ENCODE measurements around the gene HMMR.
"Not testable (repeated sequence)": the region's sequence is repeated elsewhere in the genome, so short reads cannot be mapped to it uniquely, and the experiment has no call there.

HMMR gene

GRCh38 chr5:163439092-163439425 is 21.4 kb upstream of the HMMR start:
- no peak for DNase-seq
- Histone ChIP-seq H3K27ac (ENCODE audit: insufficient read depth, low read length, poor library complexity, severe bottlenecking) (peak overlapping the region; percentile 26), H3K4me1 (ENCODE audit: control insufficient read depth, insufficient read depth, low read length, poor library complexity, severe bottlenecking) (peaks cover 15% of the 10 kb centered on the region), H3K4me3 (ENCODE audit: insufficient read depth, low read depth, low read length, poor library complexity, severe bottlenecking) (no peak overlapping the region), H3K36me3 (ENCODE audit: control insufficient read depth, insufficient read depth, low read length) (peaks cover 28% of the 10 kb centered on the region), H3K27me3 (replicated peaks; ENCODE audit: control insufficient read depth, insufficient read depth, low read length, poor library complexity, severe bottlenecking) (no peaks in the 10 kb centered on the region), H3K9me3 (ENCODE audit: control insufficient read depth, low read length) (no peaks in the 10 kb centered on the region)

DNA sequence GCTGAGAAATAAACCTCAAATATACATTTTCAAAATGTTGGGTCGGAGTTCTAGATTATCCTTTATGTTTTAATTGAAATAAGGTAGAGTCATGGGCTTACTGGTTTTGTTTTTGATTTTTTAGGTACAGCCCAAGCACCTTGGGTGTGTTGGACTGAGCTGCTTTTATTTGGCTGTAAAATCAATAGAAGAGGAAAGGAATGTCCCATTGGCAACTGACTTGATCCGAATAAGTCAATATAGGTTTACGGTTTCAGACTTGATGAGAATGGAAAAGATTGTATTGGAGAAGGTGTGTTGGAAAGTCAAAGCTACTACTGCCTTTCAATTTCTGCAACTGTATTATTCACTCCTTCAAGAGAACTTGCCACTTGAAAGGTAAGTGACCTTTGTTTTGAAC is 19.5 kb upstream of the HMMR start:
- Histone ChIP-seq H3K9me3 (ENCODE audit: control insufficient read depth, low read length) (no peaks in the 10 kb centered on the region), H3K4me3 (ENCODE audit: insufficient read depth, low read depth, low read length, poor library complexity, severe bottlenecking) (no peak overlapping the region), H3K27ac (ENCODE audit: insufficient read depth, low read length, poor library complexity, severe bottlenecking) (no peak overlapping the region), H3K4me1 (ENCODE audit: control insufficient read depth, insufficient read depth, low read length, poor library complexity, severe bottlenecking) (peaks cover 15% of the 10 kb centered on the region), H3K27me3 (replicated peaks; ENCODE audit: control insufficient read depth, insufficient read depth, low read length, poor library complexity, severe bottlenecking) (no peaks in the 10 kb centered on the region), H3K36me3 (ENCODE audit: control insufficient read depth, insufficient read depth, low read length) (peaks cover 33% of the 10 kb centered on the region)
- no peak for DNase-seq

- Histone ChIP-seq H3K27ac (ENCODE audit: insufficient read depth, low read length, poor library complexity, severe bottlenecking) (no peak overlapping the region), H3K9me3 (ENCODE audit: control insufficient read depth, low read length) (no peaks in the 10 kb centered on the region), H3K4me3 (ENCODE audit: insufficient read depth, low read depth, low read length, poor library complexity, severe bottlenecking) (no peak overlapping the region), H3K27me3 (replicated peaks; ENCODE audit: control insufficient read depth, insufficient read depth, low read length, poor library complexity, severe bottlenecking) (no peaks in the 10 kb centered on the region), H3K36me3 (ENCODE audit: control insufficient read depth, insufficient read depth, low read length) (peaks cover 46% of the 10 kb centered on the region), H3K4me1 (ENCODE audit: control insufficient read depth, insufficient read depth, low read length, poor library complexity, severe bottlenecking) (no peaks in the 10 kb centered on the region)
- DNase-seq, result no peak
These were observed 15.9 kb upstream of the HMMR start for GRCh38 chr5:163444526-163444925.

DNA sequence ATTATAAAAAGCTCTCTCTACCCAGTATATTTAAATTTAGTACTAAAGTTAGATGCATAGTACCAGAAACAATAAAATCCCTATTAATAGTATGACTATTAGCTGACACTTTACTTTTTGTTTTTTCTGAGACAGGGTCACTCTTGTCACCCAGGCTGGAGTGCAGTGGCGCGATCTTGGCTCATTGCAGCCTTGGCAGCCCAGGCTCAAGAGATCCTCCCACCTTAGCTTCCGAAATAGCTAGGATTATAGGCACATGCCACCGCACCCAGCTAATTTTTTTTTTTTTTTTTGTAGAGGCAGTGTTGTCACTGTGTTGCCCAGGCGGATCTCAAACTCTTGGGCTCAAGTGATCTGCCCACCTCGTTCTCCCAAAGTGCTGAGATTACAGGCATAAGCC is 15.1 kb upstream of the HMMR start:
- Histone ChIP-seq H3K27me3 (replicated peaks; ENCODE audit: control insufficient read depth, insufficient read depth, low read length, poor library complexity, severe bottlenecking) (no peaks in the 10 kb centered on the region), H3K27ac (ENCODE audit: insufficient read depth, low read length, poor library complexity, severe bottlenecking) (no peak overlapping the region), H3K36me3 (ENCODE audit: control insufficient read depth, insufficient read depth, low read length) (peaks cover 46% of the 10 kb centered on the region), H3K4me1 (ENCODE audit: control insufficient read depth, insufficient read depth, low read length, poor library complexity, severe bottlenecking) (no peaks in the 10 kb centered on the region), H3K4me3 (ENCODE audit: insufficient read depth, low read depth, low read length, poor library complexity, severe bottlenecking) (no peak overlapping the region), H3K9me3 (ENCODE audit: control insufficient read depth, low read length) (no peaks in the 10 kb centered on the region)
- DNase-seq, result no peak

- DNase-seq, result no peak
- H3K9me3 ChIP-seq (ENCODE audit: control insufficient read depth, low read length), result no peaks in the 10 kb centered on the region
- no peaks in the 10 kb centered on the region for H3K27me3 ChIP-seq (replicated peaks; ENCODE audit: control insufficient read depth, insufficient read depth, low read length, poor library complexity, severe bottlenecking)
- H3K4me1 ChIP-seq (ENCODE audit: control insufficient read depth, insufficient read depth, low read length, poor library complexity, severe bottlenecking), result no peaks in the 10 kb centered on the region
- H3K36me3 ChIP-seq (ENCODE audit: control insufficient read depth, insufficient read depth, low read length), result peaks cover 34% of the 10 kb centered on the region
- no peak overlapping the region for H3K27ac ChIP-seq (ENCODE audit: insufficient read depth, low read length, poor library complexity, severe bottlenecking)
- H3K4me3 ChIP-seq (ENCODE audit: insufficient read depth, low read depth, low read length, poor library complexity, severe bottlenecking), result no peak overlapping the region
These were observed 13.2 kb upstream of the HMMR start for GRCh38 chr5:163447191-163447590.

- DNase-seq, result no peak
- Histone ChIP-seq H3K4me1 (ENCODE audit: control insufficient read depth, insufficient read depth, low read length, poor library complexity, severe bottlenecking) (no peaks in the 10 kb centered on the region), H3K27me3 (replicated peaks; ENCODE audit: control insufficient read depth, insufficient read depth, low read length, poor library complexity, severe bottlenecking) (no peaks in the 10 kb centered on the region), H3K36me3 (ENCODE audit: control insufficient read depth, insufficient read depth, low read length) (peaks cover 30% of the 10 kb centered on the region), H3K9me3 (ENCODE audit: control insufficient read depth, low read length) (no peaks in the 10 kb centered on the region), H3K27ac (ENCODE audit: insufficient read depth, low read length, poor library complexity, severe bottlenecking) (no peak overlapping the region), H3K4me3 (ENCODE audit: insufficient read depth, low read depth, low read length, poor library complexity, severe bottlenecking) (no peak overlapping the region)
These were observed 12.6 kb upstream of the HMMR start for GRCh38 chr5:163447875-163448274.

DNA sequence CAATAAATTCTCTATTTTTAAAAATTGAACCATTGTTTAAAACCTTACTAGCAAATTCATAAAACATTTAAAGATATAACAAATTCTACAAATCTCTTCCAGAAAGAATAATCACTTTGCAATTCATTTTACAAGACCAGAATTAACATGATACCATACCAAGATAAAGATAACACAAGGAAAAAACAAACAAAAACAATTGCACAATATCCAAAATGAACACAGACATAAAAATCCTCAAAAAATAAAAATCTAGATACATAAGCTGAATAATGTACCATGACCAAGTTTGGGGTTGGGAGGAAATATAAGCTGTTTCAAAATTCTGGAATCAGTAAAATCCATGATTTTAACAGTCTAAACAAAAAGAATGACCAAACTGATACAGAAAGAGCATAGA is 11.9 kb upstream of the HMMR start:
- Histone ChIP-seq H3K4me3 (ENCODE audit: insufficient read depth, low read depth, low read length, poor library complexity, severe bottlenecking) (no peak overlapping the region), H3K36me3 (ENCODE audit: control insufficient read depth, insufficient read depth, low read length) (peaks cover 26% of the 10 kb centered on the region), H3K9me3 (ENCODE audit: control insufficient read depth, low read length) (no peaks in the 10 kb centered on the region), H3K4me1 (ENCODE audit: control insufficient read depth, insufficient read depth, low read length, poor library complexity, severe bottlenecking) (no peaks in the 10 kb centered on the region), H3K27ac (ENCODE audit: insufficient read depth, low read length, poor library complexity, severe bottlenecking) (no peak overlapping the region), H3K27me3 (replicated peaks; ENCODE audit: control insufficient read depth, insufficient read depth, low read length, poor library complexity, severe bottlenecking) (no peaks in the 10 kb centered on the region)
- no peak for DNase-seq

GRCh38 chr5:163451489-163451888 is 8.9 kb upstream of the HMMR start:
- H3K4me1 ChIP-seq (ENCODE audit: control insufficient read depth, insufficient read depth, low read length, poor library complexity, severe bottlenecking), result no peaks in the 10 kb centered on the region
- H3K27ac ChIP-seq (ENCODE audit: insufficient read depth, low read length, poor library complexity, severe bottlenecking), result no peak overlapping the region
- H3K4me3 ChIP-seq (ENCODE audit: insufficient read depth, low read depth, low read length, poor library complexity, severe bottlenecking), result no peak overlapping the region
- peaks cover 23% of the 10 kb centered on the region for H3K36me3 ChIP-seq (ENCODE audit: control insufficient read depth, insufficient read depth, low read length)
- H3K27me3 ChIP-seq (replicated peaks; ENCODE audit: control insufficient read depth, insufficient read depth, low read length, poor library complexity, severe bottlenecking), result no peaks in the 10 kb centered on the region
- no peak for DNase-seq
- H3K9me3 ChIP-seq (ENCODE audit: control insufficient read depth, low read length), result no peaks in the 10 kb centered on the region

GRCh38 chr5:163453705-163454104 is 6.7 kb upstream of the HMMR start:
- H3K9me3 ChIP-seq (ENCODE audit: control insufficient read depth, low read length), result no peaks in the 10 kb centered on the region
- peaks cover 14% of the 10 kb centered on the region for H3K36me3 ChIP-seq (ENCODE audit: control insufficient read depth, insufficient read depth, low read length)
- no peak overlapping the region for H3K4me3 ChIP-seq (ENCODE audit: insufficient read depth, low read depth, low read length, poor library complexity, severe bottlenecking)
- H3K27ac ChIP-seq (ENCODE audit: insufficient read depth, low read length, poor library complexity, severe bottlenecking), result no peak overlapping the region
- H3K27me3 ChIP-seq (replicated peaks; ENCODE audit: control insufficient read depth, insufficient read depth, low read length, poor library complexity, severe bottlenecking), result no peaks in the 10 kb centered on the region
- DNase-seq, result no peak
- H3K4me1 ChIP-seq (ENCODE audit: control insufficient read depth, insufficient read depth, low read length, poor library complexity, severe bottlenecking), result peaks cover 3% of the 10 kb centered on the region

- peaks cover 14% of the 10 kb centered on the region for H3K36me3 ChIP-seq (ENCODE audit: control insufficient read depth, insufficient read depth, low read length)
- H3K9me3 ChIP-seq (ENCODE audit: control insufficient read depth, low read length); H3K4me3 ChIP-seq (ENCODE audit: insufficient read depth, low read depth, low read length, poor library complexity, severe bottlenecking); H3K27ac ChIP-seq (ENCODE audit: insufficient read depth, low read length, poor library complexity, severe bottlenecking); H3K4me1 ChIP-seq (ENCODE audit: control insufficient read depth, insufficient read depth, low read length, poor library complexity, severe bottlenecking); DNase-seq; H3K27me3 ChIP-seq (replicated peaks; ENCODE audit: control insufficient read depth, insufficient read depth, low read length, poor library complexity, severe bottlenecking): not testable (repeated sequence)
These were observed 5.0 kb upstream of the HMMR start for GRCh38 chr5:163455406-163455805.

DNA sequence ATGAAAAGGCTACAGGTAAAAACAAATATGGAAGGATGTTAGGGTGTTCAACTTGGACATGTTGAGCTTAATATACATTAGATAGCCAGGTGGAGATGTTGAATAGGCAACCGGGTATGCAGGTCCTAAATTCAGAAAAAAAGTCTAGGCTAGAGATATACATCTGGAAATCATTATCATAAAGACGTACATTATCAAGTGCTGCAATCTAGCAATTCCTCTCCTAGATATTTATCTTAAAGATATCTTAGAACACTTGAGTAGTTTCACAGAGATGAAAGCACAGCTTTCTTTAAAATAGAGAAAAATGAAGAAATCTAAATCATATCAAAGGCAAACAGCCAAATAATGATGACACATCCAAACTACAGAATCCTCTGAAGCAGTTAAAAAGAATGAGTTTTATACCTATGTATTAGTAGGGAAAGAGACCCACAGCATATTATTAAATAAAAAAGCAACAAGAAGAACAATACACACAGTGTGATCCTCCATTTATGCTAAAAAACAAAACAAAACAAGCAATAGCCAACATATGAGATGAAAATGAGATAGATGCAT is 4.3 kb upstream of the HMMR start:
- Histone ChIP-seq H3K36me3 (ENCODE audit: control insufficient read depth, insufficient read depth, low read length) (peaks cover 14% of the 10 kb centered on the region), H3K9me3 (ENCODE audit: control insufficient read depth, low read length) (no peaks in the 10 kb centered on the region), H3K27me3 (replicated peaks; ENCODE audit: control insufficient read depth, insufficient read depth, low read length, poor library complexity, severe bottlenecking) (no peaks in the 10 kb centered on the region), H3K4me3 (ENCODE audit: insufficient read depth, low read depth, low read length, poor library complexity, severe bottlenecking) (no peak overlapping the region), H3K27ac (ENCODE audit: insufficient read depth, low read length, poor library complexity, severe bottlenecking) (no peak overlapping the region), H3K4me1 (ENCODE audit: control insufficient read depth, insufficient read depth, low read length, poor library complexity, severe bottlenecking) (peaks cover 9% of the 10 kb centered on the region)
- DNase-seq, result no peak

Data from effector memory CD4-positive, alpha-beta T cell (primary cell).